CMK (cell line): Measurements from ENCODE around the gene GLCE.
"Not testable (repeated sequence)": the region's sequence is repeated elsewhere in the genome, so short reads cannot be mapped to it uniquely, and the experiment has no call there.

Source experiments
- DNase-seq: peaks from one replicate; pipeline ENCODE4 v3.0.0-alpha.2; 2010; ENCODE audit warnings: low read depth

The GLCE gene

DNA sequence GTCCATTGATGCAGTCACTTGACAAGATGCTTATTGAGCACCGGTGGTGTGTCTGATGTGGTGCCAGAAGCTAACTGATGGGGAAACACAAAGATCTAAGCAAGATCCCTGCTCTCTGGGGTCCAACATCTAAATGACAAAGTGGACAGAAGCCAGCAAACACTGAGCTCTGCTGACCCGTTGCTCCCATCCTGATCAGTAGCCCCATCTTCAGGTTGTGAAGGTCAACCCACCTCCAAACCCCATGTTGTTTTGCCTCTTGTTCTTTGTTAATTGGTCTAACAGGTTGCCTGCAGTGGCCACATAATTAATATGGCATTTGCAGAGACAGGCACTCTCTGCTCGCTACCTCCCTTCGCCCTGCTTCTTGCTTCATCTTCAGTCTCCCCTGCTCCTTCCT lies 21.5 kb upstream of the GLCE start:
- no peak for DNase-seq

DNA sequence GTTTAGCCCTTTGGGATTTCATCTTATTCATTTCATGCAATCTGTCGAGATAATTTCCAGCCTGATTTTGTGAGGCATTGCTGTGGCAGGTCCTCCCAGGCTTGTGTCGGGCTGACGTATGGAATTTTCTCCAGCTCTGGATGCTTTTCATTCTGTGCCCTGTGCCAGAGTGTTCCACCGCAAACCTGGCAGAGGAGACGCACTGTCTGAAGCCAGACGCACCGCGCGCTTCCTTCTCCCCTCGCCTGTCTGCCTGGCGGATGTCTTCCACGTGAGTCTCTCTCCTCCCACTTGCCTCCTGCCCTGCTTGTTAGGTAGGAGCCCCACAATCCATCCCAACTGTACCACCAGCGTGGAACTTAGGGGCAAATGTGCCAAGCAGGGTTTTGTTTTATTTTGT lies 20.1 kb upstream of the GLCE start:
- DNase-seq = no peak

DNA sequence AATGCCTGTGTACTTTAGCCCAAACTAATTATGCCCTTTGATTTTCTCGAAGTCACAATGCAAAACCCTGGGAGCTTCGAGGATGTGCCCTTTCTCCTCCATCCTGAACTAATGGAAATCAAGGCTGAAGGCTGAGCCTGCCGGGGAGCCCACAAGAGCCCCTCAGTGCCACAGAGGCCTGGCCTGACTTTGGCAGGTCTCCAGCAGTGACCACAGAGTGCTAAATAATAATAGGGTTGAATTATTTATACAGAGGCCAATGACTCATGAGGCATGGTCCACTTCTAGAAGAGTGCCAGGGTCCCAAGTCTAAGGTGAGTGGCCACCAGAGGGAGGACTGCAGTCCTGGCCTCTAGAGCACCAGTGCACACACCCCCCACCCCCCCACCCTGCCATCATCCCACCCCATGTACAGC lies 19.1 kb upstream of the GLCE start:
- no peak for DNase-seq

GRCh38 chr15:69141833-69142232 lies 18.6 kb upstream of the GLCE start:
- DNase-seq = no peak

DNA sequence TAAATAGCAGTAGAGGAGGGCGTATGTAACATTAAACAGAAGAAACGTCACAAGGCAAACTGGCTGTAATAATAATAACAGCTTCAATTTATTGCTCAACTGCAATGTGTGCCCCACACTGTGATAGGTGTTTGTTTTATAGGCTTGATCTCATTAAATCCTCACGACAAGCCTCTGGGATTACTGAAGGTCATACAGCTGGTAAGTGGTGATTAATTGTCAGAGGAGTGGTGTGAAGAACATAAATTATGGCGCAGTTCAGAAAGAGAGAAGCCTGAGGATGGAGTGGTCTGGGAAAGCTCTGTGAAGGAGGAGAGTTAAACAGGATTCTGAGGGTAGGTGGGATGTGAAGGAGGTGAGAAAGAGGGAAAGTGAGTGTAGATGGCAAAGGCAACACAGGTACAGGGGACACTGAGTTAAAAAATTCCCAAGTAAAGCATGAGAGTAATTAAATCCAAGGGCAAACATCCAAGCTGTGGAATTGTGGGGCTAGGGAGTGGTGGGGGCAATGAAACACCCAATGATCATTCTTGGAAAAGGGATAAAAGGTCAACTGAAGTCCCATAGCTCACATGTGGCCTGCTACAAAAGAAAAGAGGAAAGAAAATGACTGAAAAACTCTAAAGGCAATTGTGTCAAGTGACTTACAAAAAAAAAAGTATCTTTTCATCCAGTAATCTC lies 16.5 kb upstream of the GLCE start:
- no peak for DNase-seq

DNA sequence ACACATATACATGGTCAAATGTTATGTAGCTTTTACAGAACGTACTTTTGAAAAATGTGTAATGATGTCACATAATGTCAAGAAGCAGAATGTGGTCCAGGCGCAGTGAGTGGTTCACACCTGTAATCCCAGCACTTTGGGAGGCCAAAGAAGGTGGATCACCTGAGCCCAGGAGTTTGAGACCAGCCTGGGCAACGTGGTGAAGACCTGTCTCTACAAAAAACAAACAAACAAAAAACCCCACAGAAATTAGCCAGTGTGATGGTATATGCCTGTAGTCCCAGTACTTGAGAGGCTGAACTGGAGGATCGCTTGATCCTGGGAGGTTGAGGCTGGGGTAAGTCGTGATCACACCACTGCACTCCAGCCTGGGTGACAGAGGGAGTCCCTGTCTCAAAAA lies 15.9 kb upstream of the GLCE start:
- no peak for DNase-seq

DNA sequence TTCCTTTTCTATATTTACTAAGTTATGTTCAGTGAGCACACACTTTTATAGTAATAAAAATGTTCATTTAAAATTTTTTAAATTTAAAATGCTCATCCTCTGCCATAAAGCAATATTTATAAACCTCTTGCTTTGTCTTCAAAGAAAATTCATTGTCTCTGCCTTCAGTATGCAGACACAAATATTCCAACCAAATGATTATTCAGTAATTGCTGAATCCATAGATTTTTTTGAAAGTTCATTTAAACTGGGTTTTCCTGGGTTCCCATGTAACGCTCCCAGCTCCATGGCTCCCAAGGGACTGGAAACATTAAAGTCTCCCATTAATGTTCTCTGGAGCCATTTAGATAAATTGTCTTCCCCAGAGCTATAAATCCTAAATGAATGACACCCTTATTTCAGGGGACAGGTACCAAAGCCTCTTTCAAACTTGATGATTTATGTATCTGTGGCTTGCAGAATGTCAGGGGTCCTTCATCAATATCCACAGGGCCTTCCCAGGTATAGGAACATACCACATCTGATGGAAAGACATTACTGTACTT lies 15.2 kb upstream of the GLCE start:
- no peak for DNase-seq

DNA sequence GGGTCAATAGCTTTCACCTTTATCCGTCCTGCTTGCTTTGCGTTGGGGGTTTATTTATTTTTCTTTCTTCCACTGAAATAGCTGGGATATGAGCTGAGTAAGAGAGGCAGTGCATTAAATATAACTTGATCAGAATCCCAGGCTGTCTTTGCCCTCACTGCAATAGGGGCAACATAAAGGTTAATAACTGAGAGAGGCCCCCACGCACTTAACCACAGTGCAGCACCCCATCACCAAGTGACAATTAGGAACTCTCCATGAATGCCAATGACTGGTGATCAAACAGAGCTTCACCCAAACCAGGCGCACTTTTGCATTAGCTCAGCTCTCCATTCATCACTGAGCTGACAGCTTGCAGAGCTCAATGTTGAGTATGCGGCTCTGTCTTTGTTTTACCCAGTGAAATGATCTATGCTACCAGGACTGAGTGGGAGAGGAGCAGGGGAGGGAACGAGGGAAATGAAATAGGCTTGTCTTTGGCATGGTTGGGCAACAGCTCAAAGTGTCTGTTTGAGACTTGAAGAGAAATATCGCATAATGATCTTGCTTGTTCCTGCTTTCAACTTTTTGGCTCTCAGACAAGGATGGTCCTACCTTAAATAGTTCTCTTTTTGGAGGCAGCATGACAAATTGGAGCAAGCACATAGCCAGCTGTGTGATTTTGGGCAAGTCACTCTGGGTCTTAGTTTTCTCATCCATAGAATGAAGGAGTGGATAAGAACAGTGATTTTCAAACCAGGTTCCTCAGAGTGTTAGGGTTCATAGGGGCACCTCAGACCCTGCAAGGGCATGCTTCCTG lies 14.5 kb upstream of the GLCE start:
- DNase-seq = no peak

DNA sequence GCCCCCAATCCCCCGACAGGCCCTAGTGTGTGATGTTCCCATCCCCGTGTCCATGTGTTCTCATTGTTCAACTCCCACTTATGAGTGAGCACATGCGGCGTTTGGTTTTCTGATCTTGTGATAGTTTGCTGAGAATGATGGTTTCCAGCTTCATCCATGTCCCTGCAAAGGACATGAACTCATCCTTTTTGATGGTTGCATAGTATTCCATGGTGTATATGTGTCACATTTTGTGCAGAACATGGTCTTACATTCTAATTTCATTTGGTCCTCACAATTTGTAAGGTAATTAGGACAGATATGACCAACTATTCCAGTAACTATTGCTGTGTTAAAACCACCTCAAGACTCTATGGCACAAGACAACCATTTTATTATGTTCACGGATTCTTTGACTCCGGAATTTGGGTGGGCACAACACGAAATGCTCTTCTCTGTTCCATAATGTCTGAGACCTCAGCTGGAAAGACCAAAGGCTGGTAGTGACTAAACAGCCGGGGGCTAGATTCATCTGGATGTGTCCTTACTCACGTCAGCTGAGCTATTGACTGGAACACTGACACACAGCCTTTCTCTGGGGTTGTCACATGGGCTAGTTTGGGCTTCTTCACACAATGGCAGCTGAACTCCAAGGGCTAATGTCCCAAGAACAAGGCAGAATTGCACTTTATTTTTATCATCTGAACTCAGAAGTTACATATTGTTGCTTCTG lies 13.6 kb upstream of the GLCE start:
- DNase-seq = no peak

- no peak for DNase-seq
Measured at GRCh38 chr15:69148465-69148864, 12.0 kb upstream of the GLCE start.

- DNase-seq = no peak
Measured at GRCh38 chr15:69149163-69149562, 11.3 kb upstream of the GLCE start.

DNA sequence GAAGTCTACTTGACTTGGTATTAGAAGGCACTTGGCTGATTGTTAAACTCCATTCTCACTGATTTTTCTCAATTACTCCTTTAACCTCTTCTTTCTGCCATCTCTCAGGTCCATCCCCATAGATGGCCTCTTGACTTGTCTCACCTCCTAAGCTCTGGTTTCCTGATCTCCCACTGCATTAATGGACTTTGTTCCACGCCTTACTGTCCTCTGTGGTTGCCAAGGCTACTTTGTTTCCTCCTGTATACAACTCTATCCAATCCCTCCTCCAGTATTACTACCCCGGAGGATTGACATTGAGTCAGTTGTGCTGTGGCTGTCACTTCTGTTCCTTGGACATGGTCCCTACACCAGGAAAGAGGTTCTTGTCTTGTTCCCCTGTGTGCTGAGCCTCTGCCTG lies 10.6 kb upstream of the GLCE start:
- DNase-seq = no peak

DNA sequence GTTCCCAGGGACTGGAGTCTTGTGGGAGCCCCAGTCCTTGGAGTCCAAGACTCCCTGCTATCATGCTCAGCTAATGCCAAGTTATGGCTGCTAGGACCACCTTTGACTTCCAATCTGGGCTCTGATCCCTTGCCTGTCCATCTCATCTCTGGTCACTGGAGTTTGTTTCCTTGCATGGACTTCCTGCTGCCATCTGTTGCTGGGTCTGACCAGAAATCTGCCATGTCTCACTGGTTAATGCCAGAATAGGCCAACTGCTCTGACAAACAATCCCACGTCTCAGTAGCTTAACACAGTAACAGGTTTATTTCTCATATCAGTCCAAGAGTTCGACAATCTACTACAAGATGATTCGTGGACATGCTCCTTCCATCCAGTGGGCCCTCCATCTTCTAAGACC lies 10.1 kb upstream of the GLCE start:
- no peak for DNase-seq

DNA sequence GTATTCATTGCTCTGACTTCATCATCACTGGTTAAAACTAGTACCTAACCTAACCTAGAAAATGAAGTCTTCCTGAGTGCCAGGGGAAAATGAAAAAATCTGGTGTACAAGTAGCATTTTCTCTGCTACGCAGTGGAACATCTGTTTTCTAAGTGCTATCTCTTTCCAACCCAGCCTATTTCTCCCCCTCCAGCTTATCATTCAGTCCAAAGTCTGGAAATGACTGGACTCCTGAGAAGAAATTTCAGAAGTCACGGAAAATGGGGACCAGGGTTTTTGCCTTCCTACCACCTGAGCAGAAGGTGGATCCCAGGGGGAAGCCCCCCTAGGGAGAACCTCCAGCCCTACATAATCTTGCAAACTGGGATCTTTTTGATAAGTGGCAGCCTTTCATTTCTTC lies 9.6 kb upstream of the GLCE start:
- no peak for DNase-seq

DNA sequence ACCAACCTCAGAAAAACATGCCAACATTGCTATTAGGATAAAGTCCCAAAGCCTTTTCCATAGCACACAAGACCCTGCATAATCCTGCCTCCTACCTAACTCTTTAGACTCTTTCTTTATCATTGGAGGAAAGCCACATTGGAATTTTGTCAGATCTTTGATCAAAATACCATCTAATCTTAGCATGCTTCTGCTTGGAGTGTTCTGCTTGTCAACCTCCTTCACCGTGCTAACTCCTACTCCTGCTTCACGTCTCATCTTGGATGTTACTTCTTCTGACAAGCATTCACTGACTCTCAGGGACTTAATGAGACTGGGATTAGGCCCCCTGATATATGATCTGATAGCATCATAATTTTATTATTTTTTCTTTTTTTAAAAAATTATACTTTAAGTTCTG lies 7.4 kb upstream of the GLCE start:
- no peak for DNase-seq

DNA sequence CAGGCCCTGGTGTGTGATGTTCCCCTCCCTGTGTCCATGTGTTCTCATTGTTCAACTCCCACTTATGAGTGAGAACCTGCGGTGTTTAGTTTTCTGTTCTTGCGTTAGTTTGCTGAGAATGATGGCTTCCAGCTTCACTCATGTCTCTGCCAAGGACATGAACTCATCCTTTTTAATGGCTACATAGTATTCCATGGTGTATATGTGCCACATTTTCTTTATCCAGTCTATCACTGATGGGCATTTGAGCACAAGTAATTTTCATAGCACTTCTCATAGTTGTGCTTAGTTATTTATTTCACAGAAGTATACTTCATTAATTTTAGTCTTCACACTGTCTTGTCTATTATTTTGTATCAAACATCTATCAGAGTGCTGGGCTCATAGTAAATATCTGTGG lies 6.8 kb upstream of the GLCE start:
- DNase-seq = not testable (repeated sequence)

DNA sequence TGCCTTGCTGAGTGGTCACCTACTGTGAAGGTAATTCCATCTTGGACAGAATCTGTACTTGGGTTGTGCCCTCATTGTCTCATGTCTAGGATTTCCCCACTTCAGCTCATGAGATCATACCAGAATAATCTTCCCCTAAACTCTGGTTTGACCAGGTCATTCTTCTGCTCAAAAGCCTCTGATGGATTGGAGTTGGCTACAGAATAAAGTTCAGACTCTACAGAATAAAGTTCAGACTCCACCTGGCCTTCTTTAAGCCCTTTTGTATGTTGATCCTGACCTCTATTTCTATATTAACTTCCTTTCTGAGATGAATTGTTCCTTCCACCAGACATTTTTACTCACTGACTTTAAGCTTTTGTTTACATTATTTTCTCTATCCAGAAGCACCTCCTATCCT lies 6.4 kb upstream of the GLCE start:
- no peak for DNase-seq

GRCh38 chr15:69154684-69155083 lies 5.8 kb upstream of the GLCE start:
- no peak for DNase-seq

- no peak for DNase-seq
Measured at GRCh38 chr15:69156736-69157381, 3.6 kb upstream of the GLCE start.

DNA sequence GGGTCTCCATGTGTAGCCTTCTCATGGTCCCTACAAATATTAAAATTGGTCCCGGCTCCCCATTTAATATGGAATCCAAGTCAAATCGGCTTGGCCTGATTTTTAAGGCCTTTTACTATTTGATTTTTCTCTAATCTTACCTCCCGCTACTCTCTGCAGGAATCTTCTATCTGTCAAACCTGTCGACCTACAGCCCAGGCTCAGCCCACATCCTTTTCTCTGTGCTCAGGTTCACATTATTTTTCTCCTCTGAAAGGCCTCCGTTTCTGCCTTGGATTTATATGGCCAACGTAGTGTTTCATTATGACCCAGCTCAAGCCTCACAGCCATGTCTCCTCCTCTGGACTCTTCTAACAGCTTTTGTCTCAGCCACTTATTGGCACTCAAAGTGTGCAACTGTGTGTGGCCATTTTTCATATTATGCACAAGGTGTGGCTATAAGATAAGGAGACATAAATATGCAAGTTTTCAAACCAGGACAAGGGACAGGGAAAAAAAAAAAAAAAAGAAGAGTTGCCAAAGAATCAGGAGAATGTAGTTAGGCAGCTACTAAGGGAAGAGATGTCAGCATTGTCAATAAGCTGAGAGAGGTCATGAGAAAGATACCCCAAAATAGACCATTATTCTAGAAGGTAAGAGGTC lies 2.1 kb upstream of the GLCE start:
- DNase-seq = no peak

DNA sequence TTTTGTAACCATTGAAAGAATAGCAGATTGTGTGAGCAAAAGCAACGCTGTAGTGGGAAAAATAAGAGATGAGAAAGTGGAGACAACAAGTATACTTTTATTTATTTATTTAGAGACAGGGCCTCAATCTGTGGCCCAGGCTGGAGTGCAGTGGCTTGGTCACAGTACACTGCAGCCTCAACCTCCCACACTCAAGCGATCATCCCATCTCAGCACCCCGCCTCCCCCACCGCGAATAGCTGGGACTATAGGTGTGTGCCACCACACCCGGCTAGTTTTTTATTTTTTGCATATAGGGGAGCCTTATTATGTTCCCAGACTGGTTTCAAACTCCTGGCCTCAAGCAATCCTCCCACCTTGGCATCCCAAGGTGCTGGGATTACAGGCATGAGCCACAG lies 1.6 kb upstream of the GLCE start:
- DNase-seq = no peak

DNA sequence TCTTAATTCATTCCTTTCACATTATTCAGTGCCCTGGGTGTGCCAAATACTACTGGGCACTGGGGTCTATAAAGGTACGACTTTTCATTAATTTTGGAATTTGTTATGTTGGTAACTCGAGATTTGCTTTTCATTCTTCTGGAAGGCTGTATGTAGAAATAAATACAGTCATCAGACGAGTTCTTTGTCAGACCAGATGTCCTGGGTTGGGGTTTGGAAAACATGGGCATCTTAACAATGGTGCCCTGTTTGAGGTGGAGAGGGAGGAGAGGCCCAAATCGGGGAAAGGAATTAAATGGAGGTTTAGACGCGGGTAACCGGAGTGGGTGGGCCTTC lies 662 bp upstream of the GLCE start:
- DNase-seq = no peak
